Raji (cell line): Measurements from ENCODE around the gene COL27A1.

ENCODE experiments used
- POLR2A ChIP-seq: IDR thresholded peaks from 2 replicates; pipeline ENCODE4 v1.6.1; 2011; ENCODE audit warnings: low read depth, low read length, control low read depth; ENCODE audit not compliant: insufficient read depth

COL27A1 gene

DNA sequence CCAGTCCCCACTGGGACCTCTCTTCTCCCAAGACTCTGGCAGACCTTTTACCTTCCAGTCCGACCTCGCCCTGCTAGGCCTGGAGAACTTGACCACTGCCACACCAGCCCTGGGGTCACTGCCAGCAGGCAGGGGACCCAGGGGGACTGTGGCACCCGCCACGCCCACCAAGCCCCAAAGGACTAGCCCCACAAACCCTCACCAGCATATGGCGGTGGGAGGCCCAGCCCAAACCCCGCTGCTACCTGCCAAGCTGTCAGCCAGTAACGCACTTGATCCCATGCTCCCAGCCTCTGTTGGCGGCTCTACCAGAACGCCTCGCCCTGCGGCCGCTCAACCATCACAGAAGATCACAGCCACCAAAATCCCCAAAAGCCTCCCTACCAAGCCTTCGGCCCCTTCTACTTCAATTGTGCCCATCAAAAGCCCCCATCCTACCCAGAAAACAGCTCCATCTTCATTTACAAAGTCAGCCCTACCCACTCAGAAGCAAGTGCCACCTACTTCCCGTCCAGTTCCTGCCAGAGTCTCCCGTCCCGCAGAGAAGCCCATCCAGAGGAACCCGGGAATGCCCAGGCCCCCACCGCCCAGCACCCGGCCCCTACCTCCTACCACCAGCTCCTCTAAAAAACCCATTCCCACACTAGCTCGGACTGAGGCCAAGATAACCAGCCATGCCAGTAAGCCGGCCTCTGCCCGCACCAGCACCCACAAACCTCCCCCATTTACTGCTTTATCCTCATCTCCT lies 13.1 kb downstream of the COL27A1 start:
- TF ChIP-seq POLR2A: no peak

DNA sequence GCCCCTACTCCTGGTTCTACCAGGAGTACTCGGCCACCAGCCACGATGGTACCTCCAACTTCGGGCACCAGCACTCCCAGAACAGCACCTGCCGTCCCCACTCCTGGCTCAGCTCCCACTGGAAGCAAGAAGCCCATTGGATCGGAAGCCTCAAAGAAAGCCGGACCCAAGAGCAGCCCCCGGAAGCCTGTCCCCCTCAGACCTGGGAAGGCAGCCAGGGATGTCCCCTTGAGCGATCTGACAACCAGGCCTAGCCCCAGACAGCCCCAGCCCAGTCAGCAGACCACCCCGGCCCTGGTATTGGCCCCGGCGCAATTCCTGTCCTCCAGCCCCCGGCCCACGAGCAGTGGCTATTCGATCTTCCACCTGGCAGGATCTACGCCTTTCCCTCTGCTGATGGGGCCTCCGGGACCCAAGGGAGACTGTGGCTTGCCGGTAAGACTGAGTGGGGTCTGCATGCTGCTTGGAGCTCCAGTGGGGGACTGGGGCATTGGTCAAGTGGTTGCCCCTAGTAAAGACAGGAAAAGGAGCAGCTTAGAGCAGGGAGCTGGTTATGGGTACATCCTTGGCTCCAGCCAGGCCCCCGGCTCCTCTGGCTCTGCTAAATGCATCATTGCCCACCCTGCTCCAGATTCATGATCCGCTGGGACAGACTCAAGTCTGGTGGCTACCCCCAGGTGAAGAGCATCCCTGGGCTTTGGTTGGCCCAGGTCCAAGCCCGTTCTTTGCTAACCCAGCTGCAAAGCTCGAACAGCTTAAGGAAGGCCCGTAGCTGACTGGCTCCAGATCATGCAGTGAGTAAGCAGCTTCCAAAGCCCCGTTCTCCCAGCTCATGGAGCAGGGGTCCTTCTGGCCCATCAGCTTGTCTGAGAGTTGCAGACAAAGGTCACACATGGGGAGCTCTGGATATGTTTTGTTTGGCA lies 14.0 kb downstream of the COL27A1 start:
- no peak for TF ChIP-seq POLR2A

DNA sequence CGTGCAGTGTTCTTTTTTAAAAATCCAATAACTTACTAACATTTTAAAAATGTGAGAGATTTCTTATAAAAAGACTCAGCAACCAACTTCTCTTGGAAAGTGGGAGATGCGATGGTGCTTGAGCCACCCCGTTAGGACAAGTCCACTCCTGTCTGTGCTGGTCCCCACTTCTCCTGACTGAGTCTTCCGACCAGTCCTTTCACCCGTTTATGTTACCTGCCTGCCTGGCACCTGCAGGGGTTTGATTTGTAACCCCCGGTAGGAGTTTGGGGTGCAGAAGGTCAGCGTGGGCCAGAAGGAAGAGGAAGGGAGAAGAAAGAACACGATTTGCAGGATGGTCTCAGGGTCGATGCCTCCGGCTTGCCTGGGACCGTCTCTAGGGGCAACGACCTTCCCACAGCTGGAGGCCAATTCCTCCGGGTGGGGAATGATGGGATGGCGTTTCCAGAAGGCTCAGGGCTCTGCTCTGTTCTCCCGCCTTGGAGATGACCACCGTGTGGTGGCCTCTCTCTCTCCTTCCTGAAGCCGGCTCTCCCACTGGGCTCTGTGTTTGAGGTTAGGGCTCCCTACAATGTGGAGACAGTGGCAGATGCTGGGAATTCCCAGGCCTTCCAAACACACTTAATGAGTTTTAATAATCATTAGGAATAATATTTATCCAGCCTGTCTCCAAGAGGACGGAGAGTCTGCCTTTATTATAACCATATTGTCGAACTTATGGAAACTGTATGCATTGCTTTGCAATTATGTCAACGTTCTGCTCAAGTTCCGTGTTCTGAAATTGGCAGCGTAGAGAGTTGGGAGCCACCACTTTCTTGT lies 14.8 kb downstream of the COL27A1 start:
- no peak for TF ChIP-seq POLR2A

DNA sequence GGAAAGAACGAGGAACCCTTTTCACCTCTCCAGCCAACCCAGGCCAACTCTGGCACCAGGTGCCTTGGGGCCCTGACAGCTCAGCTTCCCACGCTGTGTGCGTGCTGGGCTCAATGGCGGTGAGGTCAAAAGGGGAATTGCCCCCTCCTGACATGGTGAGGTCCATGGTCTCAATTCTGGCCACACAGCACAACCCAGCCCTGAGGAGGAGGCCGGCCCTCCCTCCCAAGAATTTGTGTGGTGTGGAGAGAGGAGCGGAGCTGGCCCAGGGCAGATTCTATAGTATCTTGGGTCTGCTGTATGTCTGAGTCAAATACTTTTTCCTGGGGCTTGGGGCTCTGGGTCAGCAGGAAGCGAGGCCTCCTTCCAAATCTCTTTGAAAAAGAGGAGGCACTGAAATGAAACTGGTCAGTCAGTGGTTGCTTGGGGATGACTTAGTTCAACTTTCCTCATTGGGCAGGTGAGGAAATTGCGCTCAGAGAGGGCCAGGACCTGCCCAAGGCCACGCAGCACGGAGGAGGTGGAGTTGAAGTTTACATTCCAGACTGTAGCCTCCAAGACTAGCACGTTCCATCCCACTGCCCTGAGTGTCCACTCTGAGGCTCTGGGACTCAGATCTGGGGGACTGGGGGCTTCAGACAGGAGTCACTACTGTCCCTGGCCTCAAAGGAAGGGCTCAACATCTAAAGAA lies 15.6 kb downstream of the COL27A1 start:
- TF ChIP-seq POLR2A: no peak

DNA sequence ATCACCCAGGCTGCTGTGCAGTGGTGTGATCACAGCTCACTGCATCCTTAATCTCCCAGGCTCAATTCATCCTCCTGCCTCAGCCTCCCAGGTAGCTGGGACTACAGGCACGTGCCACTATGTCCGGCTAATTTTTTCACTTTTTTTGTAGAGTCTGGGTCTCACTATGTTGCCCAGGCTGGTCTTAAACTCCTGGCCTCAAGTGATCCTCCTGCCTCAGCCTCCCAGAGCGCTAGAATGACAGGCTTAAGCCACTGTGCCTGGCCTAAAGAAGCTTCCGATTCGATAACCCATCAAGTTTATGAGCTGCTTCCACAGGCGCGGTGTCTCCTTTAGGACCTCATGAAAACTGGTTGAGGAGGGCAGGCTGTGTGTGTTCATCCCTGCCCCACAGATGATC lies 16.2 kb downstream of the COL27A1 start:
- no peak for TF ChIP-seq POLR2A

DNA sequence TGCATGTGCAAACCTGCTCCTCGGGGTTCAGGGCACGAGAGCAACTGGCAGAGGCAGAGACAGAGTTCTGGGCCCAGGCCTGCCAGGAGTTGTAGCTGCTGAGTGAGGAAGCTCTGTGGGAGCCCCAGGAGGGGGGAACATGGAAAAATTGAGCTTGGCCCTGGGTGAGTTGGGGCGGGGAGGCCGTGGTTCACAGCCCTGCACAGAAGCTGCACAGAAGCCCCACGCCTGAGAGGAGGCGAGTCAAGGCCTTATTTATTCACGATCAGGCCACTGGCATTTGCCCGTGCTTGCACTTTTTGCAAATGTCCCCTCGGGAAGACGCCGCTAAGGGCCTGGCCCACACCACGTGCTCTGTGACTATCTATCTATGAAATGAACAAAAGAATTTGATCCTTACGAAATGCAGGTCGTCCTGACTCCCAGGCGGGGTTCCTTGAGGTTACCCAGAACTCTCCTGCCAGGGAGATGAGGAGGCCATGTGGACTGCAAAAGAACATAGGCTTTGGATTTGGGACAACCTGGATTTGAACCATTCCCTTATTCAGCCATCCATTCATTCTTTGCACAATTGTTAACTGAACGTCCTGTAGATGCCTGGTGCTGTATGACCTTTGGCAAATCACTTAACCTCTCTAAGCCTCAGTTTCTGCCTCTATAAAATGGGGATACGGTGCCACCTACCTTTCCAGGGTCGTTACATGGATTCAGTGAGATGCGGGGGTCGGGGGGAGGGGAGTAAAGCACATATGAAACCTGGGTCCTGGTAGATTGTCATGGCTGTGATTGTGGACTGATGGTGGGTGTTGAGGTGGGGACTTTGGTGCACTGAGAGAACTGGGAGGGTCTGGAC lies 17.9 kb downstream of the COL27A1 start:
- no peak for TF ChIP-seq POLR2A

DNA sequence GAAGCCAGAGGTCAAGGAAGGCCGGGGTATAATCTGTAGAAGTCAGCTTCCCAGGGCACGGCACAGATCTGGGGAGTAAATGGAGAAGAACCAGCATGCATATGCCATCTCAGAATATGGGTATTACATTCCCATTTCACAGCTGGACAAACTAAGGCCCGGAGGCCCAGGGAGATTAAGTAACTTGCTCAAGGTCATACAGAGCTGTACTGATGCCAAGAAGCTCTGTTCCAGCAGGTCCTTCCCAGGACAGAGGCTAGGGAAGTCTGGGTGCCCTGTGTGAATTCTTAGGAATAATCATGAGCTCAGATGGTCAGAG lies 19.2 kb downstream of the COL27A1 start:
- no peak for TF ChIP-seq POLR2A

DNA sequence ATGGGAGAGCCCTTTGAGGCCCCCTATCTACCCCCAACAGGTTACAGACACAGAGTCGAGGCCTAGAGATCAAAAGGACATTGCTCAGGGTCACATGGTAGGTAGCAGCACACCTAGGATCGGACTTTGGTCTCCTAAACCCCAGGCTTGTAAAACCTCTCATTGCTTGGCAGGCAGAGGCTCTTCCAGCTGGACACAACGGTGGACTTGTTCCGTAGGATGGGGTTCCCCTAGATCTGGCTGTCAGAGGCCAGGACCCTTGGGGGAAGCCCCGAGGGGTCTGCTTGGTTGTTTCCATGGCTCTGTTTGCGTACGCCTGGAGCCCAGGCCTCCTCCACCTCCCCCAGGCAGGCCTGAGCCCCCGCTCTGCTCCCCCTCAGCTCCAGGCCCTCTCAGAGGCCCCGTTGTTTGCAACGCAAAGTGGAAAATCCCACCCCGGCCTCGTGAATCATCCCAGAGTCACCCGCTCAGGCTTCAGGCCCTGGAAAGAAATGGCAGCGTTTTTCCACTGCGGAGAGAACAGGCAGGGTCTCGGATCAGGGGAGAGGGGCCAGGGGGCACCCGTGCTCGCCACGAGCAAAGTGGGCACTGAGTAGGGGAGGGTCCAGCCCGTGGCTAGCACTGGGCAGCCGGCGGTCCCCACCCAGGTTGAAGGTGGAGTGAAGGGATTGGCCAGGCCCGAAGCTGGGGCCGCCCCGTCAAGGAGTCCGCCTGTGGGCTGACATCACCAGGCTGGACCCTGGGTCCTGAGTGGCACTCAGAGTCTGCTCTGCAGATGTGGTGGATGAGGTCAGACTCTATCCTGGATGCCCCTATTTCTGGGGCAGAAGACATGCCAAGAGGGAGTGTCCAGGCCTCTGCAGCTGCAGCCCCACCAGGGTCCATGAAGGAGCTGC lies 19.8 kb downstream of the COL27A1 start:
- no peak for TF ChIP-seq POLR2A

DNA sequence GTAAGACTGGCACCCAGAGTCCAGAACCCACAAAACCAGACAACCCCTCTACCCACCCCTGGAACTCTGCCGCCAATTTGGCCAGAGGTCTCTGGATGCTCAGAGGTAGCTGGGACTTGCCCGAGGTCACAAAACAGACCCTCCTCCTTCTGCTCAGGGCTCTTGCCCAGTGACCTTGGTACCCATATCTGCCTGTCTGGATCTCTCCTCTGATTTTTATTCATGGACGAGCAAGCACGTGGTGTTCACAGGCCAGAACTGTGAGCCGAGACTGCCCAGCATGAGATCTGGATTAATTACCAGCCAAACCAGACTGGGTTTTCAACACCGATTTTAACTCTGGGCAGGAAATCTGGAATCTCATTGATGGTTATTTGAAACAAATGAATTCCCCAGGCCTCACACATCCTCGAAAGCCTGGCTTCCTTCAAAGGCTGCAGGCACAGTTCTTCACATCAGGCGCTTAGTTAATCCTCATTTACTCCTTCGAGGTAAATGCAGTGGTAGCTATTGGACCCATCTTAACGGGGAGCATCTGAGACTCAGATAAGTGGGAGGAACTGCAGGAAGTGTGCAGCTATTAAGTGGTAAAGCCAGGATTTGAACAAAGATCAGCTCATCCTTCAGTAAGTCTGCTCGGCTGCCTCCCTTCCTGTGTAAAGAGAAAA lies 21.4 kb downstream of the COL27A1 start:
- no peak for TF ChIP-seq POLR2A

DNA sequence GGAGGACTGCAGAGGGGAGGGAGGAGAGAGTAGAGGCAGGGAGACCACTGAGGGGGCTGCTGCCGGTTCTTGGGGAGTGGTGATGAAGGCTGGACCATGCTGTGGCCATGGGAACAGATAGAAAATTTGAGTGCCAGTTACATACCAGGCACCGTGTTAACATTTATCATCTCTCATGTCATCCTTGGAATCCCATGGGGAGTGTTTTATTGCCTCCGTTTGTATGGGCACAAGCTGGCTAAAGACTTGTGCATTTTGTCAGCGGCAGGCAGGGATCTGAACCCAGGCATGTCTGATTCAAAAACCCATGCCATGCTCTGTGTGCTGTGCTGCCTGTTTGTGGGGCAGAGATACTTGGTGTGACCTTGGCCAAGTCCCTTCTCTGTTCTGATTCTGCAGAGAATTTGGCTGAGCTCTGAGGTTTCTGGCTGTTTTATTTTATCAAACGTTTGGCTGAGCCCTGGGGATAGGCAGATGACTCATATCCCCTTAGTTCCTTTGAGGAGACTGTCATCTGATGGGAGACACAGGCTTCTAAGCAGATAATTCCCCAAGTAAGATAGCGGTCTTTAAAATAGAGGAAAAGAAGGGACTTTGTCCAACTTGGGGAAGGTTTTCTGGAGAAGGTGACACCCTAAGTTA lies 22.2 kb downstream of the COL27A1 start:
- TF ChIP-seq POLR2A: no peak

DNA sequence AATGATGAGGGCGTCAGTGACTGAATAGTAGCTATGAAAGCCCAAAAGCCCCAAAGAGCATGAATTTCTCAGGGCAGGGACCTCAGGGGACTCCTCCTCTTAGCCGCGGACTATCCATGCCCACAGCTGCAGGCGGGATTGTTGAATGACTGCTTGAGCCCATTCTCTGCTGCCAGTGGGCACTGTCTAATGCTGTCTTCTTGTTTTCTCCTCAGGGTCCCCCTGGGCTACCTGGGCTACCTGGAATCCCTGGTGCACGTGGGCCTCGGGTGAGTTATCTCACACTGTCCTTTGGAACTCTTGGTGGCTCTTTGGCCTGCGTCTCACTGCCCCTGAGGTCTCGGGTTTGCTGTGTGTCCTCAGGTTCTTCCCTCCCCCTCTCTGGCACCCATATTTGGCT lies 22.7 kb downstream of the COL27A1 start:
- no peak for TF ChIP-seq POLR2A

DNA sequence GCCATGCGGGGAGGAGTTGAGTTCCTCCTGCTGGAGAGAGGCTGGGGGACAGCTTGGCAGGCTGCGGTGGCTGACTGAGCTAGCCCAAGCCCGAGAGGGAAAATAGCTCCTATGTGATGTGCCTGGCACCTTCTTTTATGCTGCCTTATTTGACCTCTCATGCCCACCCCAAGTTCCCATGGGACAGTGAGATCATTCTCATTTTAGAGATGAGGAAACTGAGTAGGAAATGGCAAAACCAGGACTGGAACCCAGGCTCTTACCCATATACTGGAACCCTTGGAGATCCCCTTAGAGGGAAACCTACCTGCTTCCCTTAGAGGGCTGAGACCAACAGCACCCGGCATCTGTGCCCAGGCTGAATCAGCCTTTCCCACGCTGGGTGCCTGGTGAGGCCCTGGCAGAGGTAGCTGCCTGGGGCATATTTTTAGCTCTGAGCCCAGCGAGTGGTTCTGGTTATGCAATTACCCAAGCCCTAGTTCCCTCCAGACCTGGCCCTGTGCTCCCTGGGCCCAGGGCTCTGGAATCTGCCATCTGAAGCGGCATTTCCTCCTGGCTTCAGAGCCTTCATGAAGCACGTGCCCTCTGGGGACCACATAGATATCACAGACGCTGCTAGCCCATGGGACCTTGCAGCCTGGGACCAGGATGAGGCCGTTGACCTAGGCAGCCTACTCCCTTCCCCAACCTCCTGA lies 23.6 kb downstream of the COL27A1 start:
- TF ChIP-seq POLR2A: no peak

DNA sequence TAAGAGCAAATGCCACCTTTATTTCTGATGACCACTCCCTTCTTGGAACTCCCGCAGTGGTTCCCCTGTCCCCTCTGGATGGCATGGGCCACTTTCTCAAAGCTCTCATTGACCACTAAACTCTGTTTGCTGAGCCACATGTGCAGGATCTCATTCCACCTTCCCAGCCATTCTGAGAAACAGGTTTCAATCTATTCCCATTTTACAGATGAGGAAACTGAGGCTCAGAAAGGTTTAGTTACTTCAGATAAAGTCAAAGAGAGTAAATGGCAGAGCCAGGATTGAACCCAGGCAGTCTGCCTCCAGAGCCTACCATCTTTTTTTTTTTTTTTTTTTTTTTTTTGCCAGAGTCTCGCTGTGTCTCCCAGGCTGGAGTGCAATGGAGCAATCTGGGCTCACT lies 24.2 kb downstream of the COL27A1 start:
- no peak for TF ChIP-seq POLR2A
